GM18498 (cell line): ENCODE measurements around the gene SLC12A8.

Experiments
- ATAC-seq: cut with Tn5 transposase; IDR thresholded peaks from one replicate; pipeline ENCODE4 v1.9.1; 2021; ENCODE audit warnings: mild to moderate bottlenecking, moderate library complexity; ENCODE audit not compliant: unreplicated experiment

The SLC12A8 gene

GRCh38 chr3:125214738-125215137 is 2.2 kb upstream of the SLC12A8 start:
- no peak for ATAC-seq

GRCh38 chr3:125213946-125214542 is 1.5 kb upstream of the SLC12A8 start:
- no peak for ATAC-seq

- ATAC-seq: no peak
Observed at GRCh38 chr3:125213364-125213755, 812 bp upstream of the SLC12A8 start.

DNA sequence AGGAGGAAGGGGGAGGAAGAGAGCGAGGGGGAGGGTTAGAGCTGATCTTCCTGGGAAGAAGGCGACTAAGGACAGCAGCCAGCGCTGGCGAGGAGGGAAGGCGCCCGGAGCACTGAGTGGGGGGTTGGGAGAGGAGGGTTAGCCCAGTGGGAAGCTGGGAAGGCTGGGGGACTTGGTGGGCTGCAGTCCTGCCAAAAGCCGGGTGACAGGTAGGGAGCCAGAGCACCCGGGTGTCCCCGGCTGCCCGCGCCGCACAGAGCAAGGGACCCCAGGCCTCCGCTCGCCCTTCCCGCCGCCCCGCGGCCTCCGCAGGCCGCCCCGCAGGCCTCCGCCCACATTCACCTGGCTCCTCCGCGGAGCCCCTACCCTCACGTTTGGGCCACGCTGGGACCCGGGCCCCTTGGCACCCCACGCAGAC is 448 bp downstream of the SLC12A8 start:
- no peak for ATAC-seq

DNA sequence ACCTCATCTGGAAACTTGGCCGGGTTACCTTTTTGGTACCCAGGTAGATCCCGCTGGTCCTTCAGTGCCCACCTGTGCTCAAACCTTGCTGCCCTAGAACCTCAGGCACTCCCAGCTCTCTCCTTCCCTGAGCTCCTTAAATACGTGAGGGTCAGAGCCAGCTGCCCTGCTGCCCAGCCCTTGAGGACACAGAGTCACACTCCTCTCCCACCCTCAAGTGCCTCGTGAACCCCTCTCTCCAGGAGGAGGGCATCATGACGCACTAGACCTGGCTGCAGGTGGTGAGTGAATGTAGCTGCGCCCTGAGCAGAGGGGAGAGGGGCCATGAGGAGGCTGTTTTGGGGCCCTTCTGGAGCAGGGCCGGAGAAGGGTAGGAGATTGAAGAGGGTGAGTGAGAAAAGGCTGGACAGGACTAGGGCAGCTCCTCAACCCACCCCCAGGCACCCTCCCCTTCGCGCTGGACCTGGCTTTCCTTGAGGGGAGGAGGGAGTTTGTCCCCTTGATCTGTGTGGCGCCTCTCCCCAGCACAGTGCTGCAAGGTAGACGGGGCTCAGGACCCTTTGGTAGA is 941 bp downstream of the SLC12A8 start:
- ATAC-seq: no peak

GRCh38 chr3:125207949-125208568 is 4.5 kb downstream of the SLC12A8 start:
- no peak for ATAC-seq

GRCh38 chr3:125207507-125207906 is 5.0 kb downstream of the SLC12A8 start:
- no peak for ATAC-seq

GRCh38 chr3:125206934-125207333 is 5.6 kb downstream of the SLC12A8 start:
- ATAC-seq: no peak

GRCh38 chr3:125203731-125204130 is 8.8 kb downstream of the SLC12A8 start:
- ATAC-seq: no peak

GRCh38 chr3:125202197-125202596 is 10.4 kb downstream of the SLC12A8 start:
- no peak for ATAC-seq

- peak; percentile 78 for ATAC-seq
Observed at GRCh38 chr3:125200731-125201139, 11.8 kb downstream of the SLC12A8 start.

DNA sequence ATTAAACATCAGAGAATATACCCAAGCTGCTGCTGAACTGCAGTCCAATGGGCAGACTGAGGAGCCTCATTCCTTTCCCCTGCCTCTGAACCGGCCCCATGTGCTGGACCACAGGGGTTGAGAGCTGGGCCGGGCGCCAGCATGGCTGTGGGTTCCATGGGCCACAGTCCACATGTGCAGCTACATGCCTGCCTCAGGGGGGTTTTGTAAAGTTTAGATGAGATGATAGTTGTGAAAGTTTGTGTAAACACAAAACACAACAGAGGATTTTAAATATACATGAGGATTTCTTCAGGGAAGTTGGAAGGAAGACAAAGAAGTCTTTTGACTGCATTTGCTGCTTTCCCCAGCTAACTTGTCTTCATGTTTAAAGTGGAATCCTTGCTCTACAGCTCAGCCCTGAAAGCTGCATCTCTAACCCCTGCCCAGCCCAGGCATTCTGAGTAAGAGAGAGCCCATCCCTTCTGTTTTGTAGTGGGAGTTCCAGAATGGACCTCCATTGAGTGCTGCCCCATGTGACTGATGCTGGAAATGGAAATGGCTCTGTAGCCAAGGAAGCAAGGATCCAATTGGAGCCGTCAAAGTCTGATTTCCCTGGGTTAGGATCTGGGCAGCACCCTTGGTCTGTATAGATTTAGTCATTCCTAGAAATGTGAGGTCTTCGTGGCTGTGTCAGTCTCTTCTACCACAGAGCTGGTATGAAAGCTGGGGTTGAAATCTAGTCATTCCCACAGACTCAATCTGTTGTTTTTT is 17.5 kb downstream of the SLC12A8 start:
- ATAC-seq: no peak

GRCh38 chr3:125194061-125194848 is 18.3 kb downstream of the SLC12A8 start:
- no peak for ATAC-seq

DNA sequence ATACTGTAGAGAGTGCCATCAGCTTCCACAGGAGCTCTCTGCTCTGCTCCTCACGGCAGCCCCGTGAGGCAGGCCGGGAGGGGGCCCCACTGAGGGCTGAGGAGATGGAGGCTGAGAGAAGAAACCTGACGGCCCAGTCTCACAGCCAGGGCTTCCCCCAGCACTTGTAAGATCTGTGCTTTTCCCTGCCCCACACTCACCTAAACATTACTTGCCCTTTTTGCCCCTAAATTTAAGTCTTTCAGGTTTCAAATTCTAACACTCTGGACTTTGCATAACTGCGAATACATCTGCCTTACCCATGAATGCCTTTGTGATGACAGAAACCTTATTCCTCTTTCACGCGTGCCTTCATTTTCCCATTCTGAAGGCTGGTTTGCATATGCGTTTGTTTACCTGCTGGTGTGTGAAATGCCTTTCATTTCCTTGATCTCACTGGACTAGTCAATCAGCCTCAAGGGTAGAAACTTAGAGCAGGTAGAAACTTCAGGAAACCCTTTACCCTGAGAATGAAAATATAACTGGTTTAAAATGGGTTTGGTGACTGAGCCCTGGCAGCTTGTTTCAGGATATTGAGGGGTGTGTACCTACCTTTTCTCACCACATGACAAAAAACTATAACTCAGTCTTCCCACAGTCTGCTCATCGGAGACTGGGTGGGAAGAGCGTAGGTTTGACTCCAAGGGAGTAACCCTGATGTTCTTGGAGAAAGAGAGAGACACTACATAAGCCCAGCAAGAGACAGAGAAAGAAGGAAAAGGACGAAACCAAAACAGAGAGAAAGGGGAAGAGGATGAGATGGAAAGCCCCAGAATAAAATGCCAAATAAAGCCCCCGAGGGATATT is 20.1 kb downstream of the SLC12A8 start:
- ATAC-seq: peak; percentile 72

GRCh38 chr3:125191730-125192129 is 20.8 kb downstream of the SLC12A8 start:
- no peak for ATAC-seq

DNA sequence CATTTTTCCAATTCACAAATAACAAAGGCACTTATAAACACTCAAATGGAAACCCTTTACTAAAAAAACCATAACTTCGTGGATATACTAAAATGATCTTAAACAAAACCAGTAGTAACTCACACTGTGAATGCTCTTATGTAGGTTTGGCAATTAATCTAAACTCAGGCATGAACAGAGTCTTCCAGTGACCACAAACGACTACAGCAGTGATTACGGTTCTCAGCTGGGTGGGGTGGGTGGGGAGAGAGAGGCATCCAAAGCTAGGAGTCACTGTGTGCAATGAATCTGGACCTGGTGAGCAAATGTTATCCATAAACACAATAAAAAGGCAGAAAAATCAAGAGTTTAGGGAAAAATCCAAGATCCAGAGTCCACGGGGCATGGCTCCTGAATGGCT is 21.3 kb downstream of the SLC12A8 start:
- no peak for ATAC-seq

GRCh38 chr3:125190786-125191185 is 21.8 kb downstream of the SLC12A8 start:
- no peak for ATAC-seq

GRCh38 chr3:125189378-125190165 is 23.0 kb downstream of the SLC12A8 start:
- ATAC-seq: no peak

GRCh38 chr3:125188955-125189354 is 23.6 kb downstream of the SLC12A8 start:
- ATAC-seq: no peak

DNA sequence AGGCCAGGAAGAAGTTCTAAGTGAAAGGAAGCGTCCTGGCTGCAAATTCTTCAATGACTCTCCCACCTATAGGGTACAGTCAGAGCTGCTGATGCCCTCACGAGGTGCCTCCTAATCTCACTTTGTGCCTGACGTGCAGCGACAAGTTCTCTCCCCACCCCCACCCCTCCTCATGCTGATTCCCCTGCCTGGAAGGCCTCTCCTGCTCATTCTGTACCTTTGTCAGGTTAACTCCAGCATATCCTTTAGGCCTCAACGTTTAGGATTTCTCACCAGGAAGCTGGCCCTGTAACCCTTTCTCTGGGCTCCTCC is 25.0 kb downstream of the SLC12A8 start:
- ATAC-seq: no peak
